Omental fat pad (tissue), 4 donors: Measurements from ENCODE around the gene RFPL4A. TPM values are rescaled to one million over a fixed set of nuclear protein-coding genes. Genes with fewer than 3 reads are reported as not detected.

Source experiments
- ATAC-seq: fragments of 150-250 bp; one replicate; pipeline ENCODE4 v1.9.1; 2016; ENCODE audit warnings: mild to moderate bottlenecking, moderate library complexity; ENCODE audit not compliant: low FRiP score
- DNase-seq: peaks from one replicate; pipeline ENCODE4 v3.0.0-alpha.2; 2019; ENCODE audit warnings: low spot score
- total RNA-seq, 4 donors: library from RNA; depleted of rRNA; stranded (reverse); fragments of >200 nt; gene quantifications; one replicate each; pipeline ENCODE4 v1.1.0, GENCODE V29; 2016
- TF ChIP-seq, protein P1 (sequence below), 3 donors: fragments of 450-650 bp; IDR thresholded peaks; one replicate each; pipeline ENCODE4 v1.5.1; 2016 to 2017; ENCODE audit warnings: antibody characterized with exemption in 3 of 3, mild to moderate bottlenecking in 3 of 3, moderate library complexity in 2 of 3

RFPL4A gene
- total RNA-seq, 4 donors from 2014 or later: not detected

DNA sequence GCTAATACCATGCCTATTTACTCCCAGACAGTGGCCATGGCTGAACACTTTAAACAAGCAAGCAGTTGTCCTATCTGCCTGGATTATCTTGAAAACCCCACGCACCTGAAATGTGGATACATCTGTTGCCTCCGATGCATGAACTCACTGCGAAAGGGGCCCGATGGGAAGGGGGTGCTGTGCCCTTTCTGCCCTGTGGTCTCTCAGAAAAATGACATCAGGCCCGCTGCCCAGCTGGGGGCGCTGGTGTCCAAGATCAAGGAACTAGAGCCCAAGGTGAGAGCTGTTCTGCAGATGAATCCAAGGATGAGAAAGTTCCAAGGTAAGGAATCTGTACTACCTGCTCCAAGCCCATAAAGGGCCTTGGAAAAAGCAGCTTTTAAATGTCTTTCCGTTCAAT is 18.6 kb downstream of the RFPL4A start:
- no peak for ATAC-seq

DNA sequence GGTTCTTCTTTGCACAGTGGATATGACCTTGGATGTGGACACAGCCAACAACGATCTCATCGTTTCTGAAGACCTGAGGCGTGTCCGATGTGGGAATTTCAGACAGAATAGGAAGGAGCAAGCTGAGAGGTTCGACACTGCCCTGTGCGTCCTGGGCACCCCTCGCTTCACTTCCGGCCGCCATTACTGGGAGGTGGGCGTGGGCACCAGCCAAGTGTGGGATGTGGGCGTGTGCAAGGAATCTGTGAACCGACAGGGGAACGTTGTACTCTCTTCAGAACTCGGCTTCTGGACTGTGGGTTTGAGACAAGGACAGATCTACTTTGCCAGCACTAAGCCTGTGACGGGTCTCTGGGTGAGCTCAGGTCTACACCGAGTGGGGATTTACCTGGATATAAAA is 19.4 kb downstream of the RFPL4A start:
- ATAC-seq: no peak
- TF ChIP-seq, protein P1, sequence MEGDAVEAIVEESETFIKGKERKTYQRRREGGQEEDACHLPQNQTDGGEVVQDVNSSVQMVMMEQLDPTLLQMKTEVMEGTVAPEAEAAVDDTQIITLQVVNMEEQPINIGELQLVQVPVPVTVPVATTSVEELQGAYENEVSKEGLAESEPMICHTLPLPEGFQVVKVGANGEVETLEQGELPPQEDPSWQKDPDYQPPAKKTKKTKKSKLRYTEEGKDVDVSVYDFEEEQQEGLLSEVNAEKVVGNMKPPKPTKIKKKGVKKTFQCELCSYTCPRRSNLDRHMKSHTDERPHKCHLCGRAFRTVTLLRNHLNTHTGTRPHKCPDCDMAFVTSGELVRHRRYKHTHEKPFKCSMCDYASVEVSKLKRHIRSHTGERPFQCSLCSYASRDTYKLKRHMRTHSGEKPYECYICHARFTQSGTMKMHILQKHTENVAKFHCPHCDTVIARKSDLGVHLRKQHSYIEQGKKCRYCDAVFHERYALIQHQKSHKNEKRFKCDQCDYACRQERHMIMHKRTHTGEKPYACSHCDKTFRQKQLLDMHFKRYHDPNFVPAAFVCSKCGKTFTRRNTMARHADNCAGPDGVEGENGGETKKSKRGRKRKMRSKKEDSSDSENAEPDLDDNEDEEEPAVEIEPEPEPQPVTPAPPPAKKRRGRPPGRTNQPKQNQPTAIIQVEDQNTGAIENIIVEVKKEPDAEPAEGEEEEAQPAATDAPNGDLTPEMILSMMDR (IDR thresholded peaks at IDR 0.05): no peak

More for the DNA sequence above, 18.6 kb downstream of the RFPL4A start:
- TF ChIP-seq, protein P1 (IDR thresholded peaks at IDR 0.05): no peak
- no peak for DNase-seq

DNA sequence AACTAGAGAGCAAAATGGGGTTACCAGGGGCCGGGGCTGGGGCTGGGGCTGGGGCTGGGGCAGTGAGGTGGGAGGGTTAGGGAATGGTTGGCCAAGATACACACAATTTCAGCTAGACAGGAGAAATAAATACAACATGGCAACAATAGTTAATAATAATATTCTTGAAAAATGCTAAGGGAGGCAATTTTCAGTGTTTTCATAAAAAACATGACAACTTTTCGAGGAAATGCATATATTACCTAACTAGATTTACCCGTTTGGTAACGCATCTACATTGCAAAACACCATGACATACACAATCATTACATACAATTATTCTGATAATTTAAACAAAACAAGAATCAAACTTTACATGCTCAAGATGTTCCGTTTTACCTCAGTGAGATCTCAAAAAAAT is 22.2 kb downstream of the RFPL4A start:
- ATAC-seq: no peak
- no peak for DNase-seq
- TF ChIP-seq, protein P1 (IDR thresholded peaks at IDR 0.05): no peak

More for the DNA sequence above, 19.4 kb downstream of the RFPL4A start:
- DNase-seq: no peak

DNA sequence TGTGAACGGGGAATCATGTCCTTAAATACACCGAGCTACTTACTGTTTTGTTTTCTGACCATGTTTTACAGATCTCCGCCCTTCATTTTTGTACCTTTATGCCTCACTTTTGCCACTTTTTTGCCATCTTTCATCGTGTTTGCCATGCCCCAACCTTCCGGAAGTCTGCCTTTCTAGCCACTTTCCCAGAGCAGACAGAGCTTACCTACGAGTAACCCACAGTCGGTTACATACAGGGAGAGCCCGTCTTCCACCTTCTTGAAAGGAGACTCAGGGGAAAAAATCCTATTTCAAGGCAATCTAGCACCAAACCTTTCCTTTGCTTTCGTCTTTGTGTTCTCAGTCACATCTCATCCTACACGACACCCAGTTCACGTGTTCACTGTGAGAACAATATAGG is 36.1 kb downstream of the RFPL4A start:
- ATAC-seq (no peak), DNase-seq (no peak)
- TF ChIP-seq, protein P1 (IDR thresholded peaks at IDR 0.05): no peak

DNA sequence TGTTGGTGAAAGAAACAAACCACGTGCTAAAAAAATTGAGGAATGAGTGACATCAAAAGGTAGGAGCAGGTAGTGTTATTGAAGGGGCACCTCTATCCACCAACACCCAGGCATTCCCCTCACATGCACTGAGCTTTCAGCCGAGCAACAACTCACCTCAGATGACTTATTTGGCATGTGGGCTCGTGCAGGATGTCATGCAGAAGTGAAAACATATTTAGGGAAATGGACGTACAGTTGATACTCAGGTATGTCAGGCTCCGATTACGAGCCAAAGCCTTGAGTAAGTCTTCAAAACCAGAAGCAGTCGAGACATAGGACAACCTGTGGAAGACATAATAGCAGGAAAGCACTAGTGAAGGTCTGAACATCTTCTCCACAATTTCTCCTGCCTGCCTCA is 42.5 kb downstream of the RFPL4A start:
- DNase-seq: no peak
- ATAC-seq: no peak
- TF ChIP-seq, protein P1 (IDR thresholded peaks at IDR 0.05): no peak

DNA sequence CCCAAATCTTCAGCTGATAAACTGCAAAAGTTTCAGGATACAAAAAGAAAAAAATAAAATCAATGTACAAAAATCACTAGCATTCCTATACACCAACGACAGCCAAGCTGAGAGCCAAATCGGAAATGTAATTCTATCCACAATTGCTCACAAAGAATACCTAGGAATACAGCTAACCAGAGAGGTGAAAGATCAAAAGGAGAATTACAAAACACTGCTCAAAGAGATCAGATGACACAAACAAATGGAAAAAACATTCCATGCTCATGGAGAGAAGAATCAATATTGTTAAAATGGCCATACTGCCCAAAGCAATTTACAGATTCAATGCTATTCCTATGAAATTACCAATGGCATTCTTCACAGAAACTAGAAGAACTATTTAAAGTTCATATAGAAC is 43.4 kb downstream of the RFPL4A start:
- DNase-seq: no peak
- TF ChIP-seq, protein P1 (IDR thresholded peaks at IDR 0.05): no peak
- ATAC-seq: no peak

DNA sequence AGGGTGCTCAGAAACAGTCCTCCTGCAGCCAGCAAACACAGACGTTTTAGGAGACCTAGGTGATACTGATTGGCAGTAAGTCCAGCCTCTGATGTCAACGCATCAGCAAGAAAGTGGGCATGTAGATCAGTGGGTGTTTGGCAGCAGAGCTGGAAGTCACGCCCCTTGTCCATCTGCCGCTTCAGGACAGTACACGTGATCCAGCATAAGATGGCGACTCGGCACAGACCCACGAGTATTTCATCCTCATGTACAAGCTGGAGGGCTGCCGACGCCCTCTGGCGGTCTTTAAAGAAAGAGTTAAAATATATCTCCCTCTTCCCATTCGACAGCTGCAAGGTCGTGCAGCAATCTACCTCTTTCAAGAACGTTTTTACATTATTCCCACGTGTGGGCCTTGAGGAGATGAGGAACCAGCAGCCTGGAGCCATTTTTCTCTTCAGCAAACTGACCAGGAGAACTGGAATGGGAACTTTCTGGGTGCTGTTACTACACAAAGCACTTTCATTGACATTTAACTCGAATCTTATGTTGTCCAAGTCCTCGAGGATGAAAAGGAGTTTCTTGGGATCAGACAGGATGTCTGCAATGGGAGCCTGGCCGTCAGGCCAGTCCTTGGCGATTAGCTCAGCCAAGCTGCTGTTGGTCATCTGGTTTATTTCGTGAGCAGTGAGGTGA is 50.6 kb downstream of the RFPL4A start:
- no peak for ATAC-seq
- TF ChIP-seq, protein P1 (IDR thresholded peaks at IDR 0.05): no peak
- no peak for DNase-seq
